IPS-18c (cell line): ENCODE measurements around the gene SIK3.

ENCODE experiments used
- H3K4me3 ChIP-seq: 2 replicates; pipeline ENCODE4 v1.7.0; 2013; ENCODE audit warnings: low read depth, mild to moderate bottlenecking, low read length, moderate library complexity; ENCODE audit not compliant: insufficient read depth
- H3K9me3 ChIP-seq: one replicate; pipeline ENCODE4 v1.6.1; 2013; ENCODE audit warnings: mild to moderate bottlenecking, low read length, moderate library complexity; ENCODE audit not compliant: control insufficient read depth, insufficient read depth

SIK3 gene

GRCh38 chr11:117005758-117006157, 92.5 kb downstream of the SIK3 start:
- Histone ChIP-seq H3K4me3 (no peak overlapping the region), H3K9me3 (no peaks in the 10 kb centered on the region)

GRCh38 chr11:117002639-117003299, 95.5 kb downstream of the SIK3 start:
- no peaks in the 10 kb centered on the region for H3K9me3 ChIP-seq

GRCh38 chr11:117000014-117000737, 98.1 kb downstream of the SIK3 start:
- Histone ChIP-seq H3K9me3 (no peaks in the 10 kb centered on the region), H3K4me3 (no peak overlapping the region)

More at GRCh38 chr11:117002639-117003299, 95.5 kb downstream of the SIK3 start:
- no peak overlapping the region for H3K4me3 ChIP-seq

- no peak overlapping the region for H3K4me3 ChIP-seq
- no peaks in the 10 kb centered on the region for H3K9me3 ChIP-seq
Observed at GRCh38 chr11:116997071-116997470, 101.2 kb downstream of the SIK3 start.

- H3K4me3 ChIP-seq = no peak overlapping the region
- H3K9me3 ChIP-seq = no peaks in the 10 kb centered on the region
Observed at GRCh38 chr11:116994195-116994594, 104.0 kb downstream of the SIK3 start.

GRCh38 chr11:116993599-116993998, 104.6 kb downstream of the SIK3 start:
- Histone ChIP-seq H3K4me3 (no peak overlapping the region), H3K9me3 (no peaks in the 10 kb centered on the region)

GRCh38 chr11:116991491-116991890, 106.7 kb downstream of the SIK3 start:
- no peaks in the 10 kb centered on the region for H3K9me3 ChIP-seq
- H3K4me3 ChIP-seq = no peak overlapping the region

- no peak overlapping the region for H3K4me3 ChIP-seq
- no peaks in the 10 kb centered on the region for H3K9me3 ChIP-seq
Observed at GRCh38 chr11:116990811-116991210, 107.4 kb downstream of the SIK3 start.

- H3K4me3 ChIP-seq = no peak overlapping the region
- no peaks in the 10 kb centered on the region for H3K9me3 ChIP-seq
Observed at GRCh38 chr11:116990061-116990473, 108.2 kb downstream of the SIK3 start.

GRCh38 chr11:116989184-116989583, 109.0 kb downstream of the SIK3 start:
- Histone ChIP-seq H3K4me3 (no peak overlapping the region), H3K9me3 (no peaks in the 10 kb centered on the region)

- Histone ChIP-seq H3K9me3 (peaks cover 2% of the 10 kb centered on the region), H3K4me3 (no peak overlapping the region)
Observed at GRCh38 chr11:116986521-116987105, 111.6 kb downstream of the SIK3 start.

- peaks cover 2% of the 10 kb centered on the region for H3K9me3 ChIP-seq
- H3K4me3 ChIP-seq = no peak overlapping the region
Observed at GRCh38 chr11:116984589-116984988, 113.6 kb downstream of the SIK3 start.

GRCh38 chr11:116984186-116984585, 114.0 kb downstream of the SIK3 start:
- peaks cover 2% of the 10 kb centered on the region for H3K9me3 ChIP-seq
- no peak overlapping the region for H3K4me3 ChIP-seq

GRCh38 chr11:116981266-116981885, 116.9 kb downstream of the SIK3 start:
- Histone ChIP-seq H3K9me3 (peaks cover 2% of the 10 kb centered on the region), H3K4me3 (no peak overlapping the region)

- Histone ChIP-seq H3K4me3 (no peak overlapping the region), H3K9me3 (peaks cover 2% of the 10 kb centered on the region)
Observed at GRCh38 chr11:116980136-116980793, 118.0 kb downstream of the SIK3 start.

- H3K4me3 ChIP-seq = no peak overlapping the region
- no peaks in the 10 kb centered on the region for H3K9me3 ChIP-seq
Observed at GRCh38 chr11:116976941-116977570, 121.2 kb downstream of the SIK3 start.

- no peaks in the 10 kb centered on the region for H3K9me3 ChIP-seq
Observed at GRCh38 chr11:116975661-116976060, 122.6 kb downstream of the SIK3 start.

More at GRCh38 chr11:116975661-116976060, 122.6 kb downstream of the SIK3 start:
- no peak overlapping the region for H3K4me3 ChIP-seq
